Calu3 (cell line): ENCODE measurements around the gene LMF1. TPM values are rescaled to one million over a fixed set of nuclear protein-coding genes. Genes with fewer than 3 reads are reported as not detected.

Experiments
- BruUV-seq: library from RNA; stranded (reverse); fragments of 400-500 nt; replicated peaks from 2 replicates; lab custom pipeline; 2021; lab: Mats Ljungman, UMichigan
- CTCF ChIA-PET: fragments of 300-600 bp; sonication (Branson Sonifier 250); formaldehyde crosslinking; loops from one replicate; lab custom pipeline; 2022; ENCODE audit warnings: antibody characterized with exemption; lab: Charles Lee
- DNase-seq: peaks from one replicate; pipeline ENCODE4 v3.0.0; 2022
- H3K27ac Mint-ChIP-seq: one replicate; pipeline ENCODE4 v1.8.0; 2022; ENCODE audit warnings: mixed read lengths; ENCODE audit not compliant: unreplicated experiment
- H3K27me3 Mint-ChIP-seq: one replicate; pipeline ENCODE4 v1.8.0; 2022; ENCODE audit warnings: mixed read lengths; ENCODE audit not compliant: unreplicated experiment
- H3K36me3 Mint-ChIP-seq: one replicate; pipeline ENCODE4 v1.8.0; 2022; ENCODE audit warnings: mild to moderate bottlenecking, moderate library complexity, mixed read lengths; ENCODE audit not compliant: insufficient read depth, unreplicated experiment
- H3K4me1 Mint-ChIP-seq: one replicate; pipeline ENCODE4 v1.8.0; 2022; ENCODE audit warnings: mild to moderate bottlenecking, low read depth, mixed read lengths; ENCODE audit not compliant: unreplicated experiment
- H3K4me3 Mint-ChIP-seq: one replicate; pipeline ENCODE4 v1.8.0; 2022; ENCODE audit warnings: mild to moderate bottlenecking, low read depth, moderate library complexity, mixed read lengths; ENCODE audit not compliant: unreplicated experiment
- H3K9me3 Mint-ChIP-seq: one replicate; pipeline ENCODE4 v1.8.0; 2022; ENCODE audit warnings: low read depth, mixed read lengths; ENCODE audit not compliant: unreplicated experiment
- CTCF ChIP-seq: fragments of 200-600 bp; IDR thresholded peaks from one replicate; pipeline ENCODE4 v1.8.0; 2022; ENCODE audit warnings: antibody characterized with exemption; ENCODE audit not compliant: unreplicated experiment
- intact Hi-C: fragments of 100-400 bp; cut with micrococcal nuclease; formaldehyde crosslinking; loops from one replicate; pipeline ENCODE4 v1.10.0; 2022; ENCODE audit not compliant: unreplicated experiment
- total RNA-seq: library from RNA; stranded (reverse); gene quantifications from 2 replicates; pipeline ENCODE4 v1.2.3, GENCODE V29; 2022

LMF1 gene
- total RNA-seq, 1 experiment from 2014 or later = 31.9 TPM

GRCh38 chr16:894136-894535 lies 76.6 kb downstream of the LMF1 start:
- no peak overlapping the region for H3K4me3 Mint-ChIP-seq
- no TSS peak for BruUV-seq
- TF ChIP-seq CTCF = no peak
- H3K9me3 Mint-ChIP-seq = no peaks in the 10 kb centered on the region
- no peaks in the 10 kb centered on the region for H3K27me3 Mint-ChIP-seq
- CTCF ChIA-PET = no interaction called here
- peaks cover 4% of the 10 kb centered on the region for H3K36me3 Mint-ChIP-seq
- intact Hi-C loops = no loop called here
- no peaks in the 10 kb centered on the region for H3K4me1 Mint-ChIP-seq
- DNase-seq = no peak
- no peak overlapping the region for H3K27ac Mint-ChIP-seq

GRCh38 chr16:893360-893759 lies 77.4 kb downstream of the LMF1 start:
- intact Hi-C loops = no loop called here
- no peaks in the 10 kb centered on the region for H3K9me3 Mint-ChIP-seq
- CTCF ChIA-PET = no interaction called here
- no peaks in the 10 kb centered on the region for H3K27me3 Mint-ChIP-seq
- peaks cover 4% of the 10 kb centered on the region for H3K36me3 Mint-ChIP-seq
- TF ChIP-seq CTCF = no peak
- no peak overlapping the region for H3K4me3 Mint-ChIP-seq
- no peak overlapping the region for H3K27ac Mint-ChIP-seq
- H3K4me1 Mint-ChIP-seq = no peaks in the 10 kb centered on the region
- BruUV-seq = no TSS peak
- DNase-seq = no peak

GRCh38 chr16:892536-893255 lies 78.1 kb downstream of the LMF1 start:
- no peaks in the 10 kb centered on the region for H3K9me3 Mint-ChIP-seq
- no peak for TF ChIP-seq CTCF
- CTCF ChIA-PET = no interaction called here
- H3K4me1 Mint-ChIP-seq = no peaks in the 10 kb centered on the region
- no peak overlapping the region for H3K4me3 Mint-ChIP-seq
- intact Hi-C loops = no loop called here
- DNase-seq = no peak
- BruUV-seq = no TSS peak
- no peak overlapping the region for H3K27ac Mint-ChIP-seq
- no peaks in the 10 kb centered on the region for H3K27me3 Mint-ChIP-seq
- peaks cover 4% of the 10 kb centered on the region for H3K36me3 Mint-ChIP-seq

GRCh38 chr16:892006-892405 lies 78.8 kb downstream of the LMF1 start:
- no peak for DNase-seq
- Mint-ChIP-seq H3K9me3 (no peaks in the 10 kb centered on the region), H3K27ac (no peak overlapping the region), H3K4me1 (no peaks in the 10 kb centered on the region), H3K4me3 (no peak overlapping the region), H3K27me3 (no peaks in the 10 kb centered on the region), H3K36me3 (no peaks in the 10 kb centered on the region)
- BruUV-seq = no TSS peak
- CTCF ChIA-PET = interaction anchor here (1.0 kb wide), 1 partner anchor 8 kb away, joined by 3 read pairs; no protein-coding TSS in a partner anchor
- no peak for TF ChIP-seq CTCF
- intact Hi-C loops = no loop called here
